C4-2B (cell line): ENCODE results near the gene HIVEP2.
A peak's percentile ranks its signal among the peaks of the same experiment; 100 is the strongest.

ENCODE experiments used
- CTCF ChIP-seq: fragments of 450-650 bp; conservative IDR thresholded peaks from 2 replicates; pipeline ENCODE4 v1.5.1; 2017; ENCODE audit warnings: mild to moderate bottlenecking
- ZFX ChIP-seq: fragments of 450-650 bp; IDR thresholded peaks from 2 replicates; pipeline ENCODE4 v1.6.1; 2017

- TF ChIP-seq CTCF (peak; percentile 59), ZFX (no peak)
These were observed 122.1 kb downstream of the HIVEP2 start for GRCh38 chr6:142822842-142823241.
